Colonic mucosa (tissue), 4 donors: ENCODE data around the gene OR6S1. TPM values are rescaled to one million over a fixed set of nuclear protein-coding genes. Genes with fewer than 3 reads are reported as not detected.
"Not testable (repeated sequence)": the region's sequence is repeated elsewhere in the genome, so short reads cannot be mapped to it uniquely, and the experiment has no call there.

ENCODE experiments used
- DNase-seq: peaks from one replicate; pipeline ENCODE4 v3.0.0-alpha.2; 2020
- H3K27ac ChIP-seq: fragments of 200-600 bp; one replicate; pipeline ENCODE4 v1.8.0; 2021
- H3K27me3 ChIP-seq: fragments of 200-600 bp; one replicate; pipeline ENCODE4 v1.8.0; 2021
- H3K36me3 ChIP-seq: fragments of 200-600 bp; one replicate; pipeline ENCODE4 v1.8.0; 2021
- H3K4me1 ChIP-seq: fragments of 200-600 bp; one replicate; pipeline ENCODE4 v1.8.0; 2021; ENCODE audit warnings: mild to moderate bottlenecking
- H3K4me3 ChIP-seq: fragments of 200-600 bp; one replicate; pipeline ENCODE4 v1.8.0; 2021
- H3K9ac ChIP-seq, 2 donors: one replicate each; pipeline ENCODE4 v1.7.0; 2013; ENCODE audit warnings: control low read depth in 2 of 2, low read depth in 2 of 2, low read length in 2 of 2
- H3K9me3 ChIP-seq: fragments of 200-600 bp; one replicate; pipeline ENCODE4 v1.8.0; 2021
- CTCF ChIP-seq: fragments of 200-600 bp; IDR thresholded peaks from one replicate; pipeline ENCODE4 v1.8.0; 2022; ENCODE audit warnings: antibody characterized with exemption, mild to moderate bottlenecking
- intact Hi-C: fragments of 100-400 bp; cut with DNase I; formaldehyde crosslinking; loops from one replicate; pipeline ENCODE4 v1.14.1; 2022
- total RNA-seq, 2 donors: library from RNA; stranded (reverse); fragmentation: NEBNext Ultra II Directional in 1 of 2; extraction: Animal tissue kit (Norgen Biotek cat#: 25700) in 1 of 2; gene quantifications; one replicate each; pipeline ENCODE4 v1.2.1, GENCODE V29; 2021
- donor health status: healthy.
- donor health status: DM: no; HTN: no; CAD: no.
- donor health status: DM: no; HTN: no; CAD: no.

The OR6S1 gene
- total RNA-seq, 2 donors from 2014 or later = not detected

GRCh38 chr14:20606190-20606901 lies 35.1 kb downstream of the OR6S1 start:
- H3K9me3 ChIP-seq = no peaks in the 10 kb centered on the region
- DNase-seq = peak; percentile 55
- H3K27me3 ChIP-seq = no peaks in the 10 kb centered on the region
- intact Hi-C loops = loop anchor here (5.0 to 10.0 kb wide), 3 partner anchors 132 to 279 kb away; partner anchors contain the start of gene TEP1
- TF ChIP-seq CTCF = peak; percentile 56
- no peak overlapping the region for H3K9ac ChIP-seq
- no peaks in the 10 kb centered on the region for H3K4me1 ChIP-seq
- H3K27ac ChIP-seq = no peak overlapping the region
- H3K4me3 ChIP-seq = no peak overlapping the region
- H3K36me3 ChIP-seq = no peaks in the 10 kb centered on the region

- H3K9ac ChIP-seq = no peak overlapping the region
- no peaks in the 10 kb centered on the region for H3K9me3 ChIP-seq
- intact Hi-C loops = loop anchor here (10.0 kb wide), 2 partner anchors 129 to 189 kb away; partner anchors contain the start of gene TEP1
- H3K27ac ChIP-seq = no peak overlapping the region
- H3K27me3 ChIP-seq = no peaks in the 10 kb centered on the region
- no peak for TF ChIP-seq CTCF
- H3K4me1 ChIP-seq = no peaks in the 10 kb centered on the region
- H3K36me3 ChIP-seq = no peaks in the 10 kb centered on the region
- no peak for DNase-seq
- no peak overlapping the region for H3K4me3 ChIP-seq
Measured at GRCh38 chr14:20603813-20604690, 37.4 kb downstream of the OR6S1 start.

- intact Hi-C loops = loop anchor here (10.0 kb wide), 2 partner anchors 128 to 188 kb away; partner anchors contain the start of gene TEP1
Measured at GRCh38 chr14:20602583-20602982, 38.9 kb downstream of the OR6S1 start.

GRCh38 chr14:20601522-20601921 lies 40.0 kb downstream of the OR6S1 start:
- TF ChIP-seq CTCF = no peak
- no peaks in the 10 kb centered on the region for H3K36me3 ChIP-seq
- H3K4me3 ChIP-seq = no peak overlapping the region
- H3K27me3 ChIP-seq = no peaks in the 10 kb centered on the region
- no peak overlapping the region for H3K27ac ChIP-seq
- no peaks in the 10 kb centered on the region for H3K9me3 ChIP-seq
- no peak for DNase-seq
- no peaks in the 10 kb centered on the region for H3K4me1 ChIP-seq
- intact Hi-C loops = loop anchor here (10.0 kb wide), 2 partner anchors 127 to 187 kb away; partner anchors contain the start of gene TEP1
- no peak overlapping the region for H3K9ac ChIP-seq

More at GRCh38 chr14:20602583-20602982, 38.9 kb downstream of the OR6S1 start:
- DNase-seq = no peak
- no peak for TF ChIP-seq CTCF
- no peak overlapping the region for H3K4me3 ChIP-seq
- no peak overlapping the region for H3K27ac ChIP-seq
- H3K9ac ChIP-seq = no peak overlapping the region
- H3K4me1 ChIP-seq = no peaks in the 10 kb centered on the region
- no peaks in the 10 kb centered on the region for H3K9me3 ChIP-seq
- no peaks in the 10 kb centered on the region for H3K27me3 ChIP-seq
- H3K36me3 ChIP-seq = no peaks in the 10 kb centered on the region

GRCh38 chr14:20597108-20597507 lies 44.4 kb downstream of the OR6S1 start:
- H3K4me1 ChIP-seq = no peaks in the 10 kb centered on the region
- no peak overlapping the region for H3K27ac ChIP-seq
- DNase-seq = no peak
- H3K9me3 ChIP-seq = no peaks in the 10 kb centered on the region
- intact Hi-C loops = no loop called here
- no peaks in the 10 kb centered on the region for H3K36me3 ChIP-seq
- no peak overlapping the region for H3K9ac ChIP-seq
- TF ChIP-seq CTCF = no peak
- no peak overlapping the region for H3K4me3 ChIP-seq
- no peaks in the 10 kb centered on the region for H3K27me3 ChIP-seq

- H3K9ac ChIP-seq, H3K9me3 ChIP-seq, H3K4me3 ChIP-seq, DNase-seq, H3K27ac ChIP-seq, intact Hi-C loops, H3K4me1 ChIP-seq, H3K36me3 ChIP-seq, H3K27me3 ChIP-seq: not testable (repeated sequence)
Measured at GRCh38 chr14:20595726-20596125, 45.8 kb downstream of the OR6S1 start.
